ENCODE results near the gene ATP2B3. TPM values are rescaled to one million over a fixed set of nuclear protein-coding genes. Genes with fewer than 3 reads are reported as not detected.

ATP2B3 gene
- polyA plus RNA-seq, 3 donors: 0.17 to 0.28 (median 0.28) TPM

- no peak for DNase-seq
Measured at GRCh38 chrX:153611298-153612095, 94.1 kb downstream of the ATP2B3 start.

- no peak for DNase-seq
Measured at GRCh38 chrX:153612413-153612812, 95.0 kb downstream of the ATP2B3 start.

DNA sequence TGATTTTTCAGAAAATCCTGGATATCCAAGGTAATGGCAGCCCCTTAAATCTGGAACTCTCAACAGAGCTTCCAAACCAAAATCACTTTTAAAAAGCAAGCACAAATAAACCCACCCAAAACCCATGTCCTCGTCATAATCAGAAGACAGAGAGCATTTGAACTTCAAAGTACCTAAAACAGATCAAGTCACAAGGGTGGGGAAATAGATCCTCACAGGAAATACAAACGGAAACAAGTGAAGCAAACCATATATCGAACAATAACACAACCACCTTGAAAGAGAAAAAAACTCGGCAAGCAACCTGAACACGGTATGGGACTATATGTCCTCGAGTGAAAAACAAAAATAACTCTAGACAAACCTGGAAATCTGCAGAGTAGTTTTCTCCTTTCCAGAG is 97.4 kb downstream of the ATP2B3 start:
- DNase-seq: no peak

DNA sequence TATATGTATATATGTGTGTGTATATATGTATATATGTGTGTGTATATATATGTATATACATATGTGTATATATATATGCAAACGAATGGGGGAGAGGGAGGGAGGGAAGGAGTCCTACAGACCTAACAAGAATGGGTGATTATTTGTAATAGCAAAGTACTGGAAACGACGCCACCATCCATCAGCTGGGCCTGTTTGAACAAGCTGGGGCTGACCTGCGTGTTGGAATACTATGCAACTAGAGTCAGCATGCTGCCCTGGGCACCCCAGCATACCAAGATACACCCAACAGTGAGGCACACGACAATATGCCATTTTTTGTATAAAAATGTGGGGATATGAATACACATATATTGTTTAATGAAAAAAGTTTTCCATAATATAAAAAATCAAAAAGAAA is 103.1 kb downstream of the ATP2B3 start:
- DNase-seq: no peak

GRCh38 chrX:153621949-153622598 is 104.6 kb downstream of the ATP2B3 start:
- DNase-seq: no peak

- no peak for DNase-seq
Measured at GRCh38 chrX:153622661-153623309, 105.3 kb downstream of the ATP2B3 start.

DNA sequence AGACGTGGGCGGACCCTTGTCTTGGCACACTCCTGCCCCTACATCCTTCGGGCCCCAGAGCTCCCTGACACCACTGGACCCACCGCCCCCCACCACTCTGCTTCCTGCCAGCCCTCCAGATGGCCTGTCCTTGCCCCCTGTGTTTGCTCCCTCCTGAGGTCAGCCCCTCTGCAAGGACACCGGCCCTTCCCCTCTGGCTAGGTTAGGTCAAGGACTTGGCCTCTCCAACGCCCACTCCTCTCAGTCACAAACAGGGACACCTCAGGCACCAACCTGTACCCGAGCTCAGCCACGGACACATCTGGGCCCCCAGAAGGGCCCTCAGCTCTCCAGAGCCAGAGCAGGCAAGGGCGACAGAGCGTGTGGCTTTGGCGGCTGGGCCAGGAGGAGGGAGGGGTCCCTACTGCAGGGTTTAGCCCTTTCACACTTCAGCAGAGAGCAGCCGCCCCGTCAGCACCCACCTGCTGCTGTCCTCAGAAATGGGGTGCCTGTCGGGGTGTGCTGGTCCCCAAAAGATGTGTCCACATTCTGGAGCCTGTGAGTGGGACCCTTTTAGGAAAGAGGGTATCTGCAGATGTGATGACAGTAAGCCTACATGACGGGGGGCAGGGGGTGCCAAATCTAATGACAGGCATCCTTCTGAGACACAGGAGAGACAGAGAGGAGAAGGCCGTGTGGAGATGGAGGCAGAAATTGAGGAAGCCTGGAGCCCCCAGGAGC is 106.0 kb downstream of the ATP2B3 start:
- DNase-seq: no peak

DNA sequence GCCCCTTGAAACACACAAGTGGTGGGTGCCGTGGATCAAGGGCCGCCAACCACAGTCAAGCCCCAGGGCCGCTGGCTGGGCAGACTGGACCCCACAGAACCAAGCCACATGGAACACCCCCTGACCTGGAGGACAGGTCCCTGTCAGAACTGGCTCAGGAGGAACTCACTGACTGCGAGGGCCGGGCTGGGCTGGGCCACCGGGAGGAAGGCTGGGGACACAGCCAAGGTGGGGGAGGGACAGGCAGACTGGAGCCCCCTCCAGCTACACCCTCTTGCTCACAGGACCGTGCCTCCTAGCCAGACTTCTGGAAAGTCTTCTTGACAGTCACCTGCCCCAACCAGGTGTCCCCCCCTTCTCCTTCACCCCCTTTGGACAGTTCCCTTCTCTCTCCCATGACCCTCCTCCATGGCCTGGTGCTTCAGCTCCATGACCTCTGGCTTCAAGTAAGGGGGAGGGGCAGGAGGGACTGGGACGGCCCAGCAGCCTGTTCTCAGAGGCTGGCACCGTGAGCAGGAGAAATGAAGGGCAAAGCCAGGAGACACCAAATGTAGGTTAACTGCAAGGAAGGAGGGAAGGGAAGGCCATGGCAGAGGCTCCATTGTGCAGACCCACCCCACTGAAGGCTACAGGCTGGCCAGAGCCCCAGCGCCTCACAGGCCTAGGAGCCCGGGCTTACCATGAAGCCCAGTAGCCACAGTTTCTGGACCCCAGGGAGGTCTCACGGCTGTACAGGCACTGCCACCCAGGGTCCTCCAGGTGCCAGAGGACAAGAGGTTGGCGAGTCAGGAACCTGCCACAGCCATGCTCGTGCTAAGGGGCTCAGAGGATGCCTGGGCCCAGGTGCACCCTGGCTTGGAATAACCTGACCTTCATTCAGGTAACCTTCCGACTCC is 107.0 kb downstream of the ATP2B3 start:
- no peak for DNase-seq

DNA sequence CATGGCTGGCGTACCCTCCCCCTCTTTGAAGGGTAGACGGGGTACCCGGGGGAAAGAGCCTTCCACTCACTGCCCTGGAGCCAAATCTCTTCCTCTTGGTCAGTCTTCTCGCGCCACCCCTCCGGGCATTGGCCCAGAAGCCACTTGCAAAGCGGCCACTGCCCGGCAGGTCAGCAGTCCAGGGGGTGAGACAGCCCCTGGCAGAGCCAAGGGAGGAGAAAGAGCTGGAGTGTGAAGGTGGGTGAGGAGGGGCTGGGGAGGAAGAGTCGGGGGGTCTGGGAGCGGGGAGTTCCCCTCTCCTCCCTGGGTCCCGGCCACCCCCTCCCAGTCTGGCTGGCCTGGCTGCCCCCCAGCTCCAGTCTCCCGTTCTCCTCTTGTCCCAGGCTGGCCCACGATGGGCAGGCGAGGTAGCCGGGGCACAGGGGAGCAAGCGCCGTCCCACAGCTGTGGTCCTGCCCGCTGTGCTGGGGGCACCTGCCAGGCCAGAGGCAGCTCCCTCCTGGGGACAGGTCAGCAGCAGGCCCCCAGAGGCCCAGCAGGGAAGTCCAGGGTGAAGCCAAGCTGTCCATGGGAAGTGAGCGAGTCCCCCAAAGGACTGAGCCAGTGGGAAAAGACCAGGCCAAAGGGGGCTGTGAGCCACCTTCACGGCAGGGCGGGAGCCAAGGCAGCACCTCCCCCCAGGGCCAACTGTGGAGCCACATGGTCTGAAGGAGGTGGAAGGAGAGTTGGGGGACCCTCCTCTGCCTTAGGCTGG is 108.0 kb downstream of the ATP2B3 start:
- no peak for DNase-seq

DNA sequence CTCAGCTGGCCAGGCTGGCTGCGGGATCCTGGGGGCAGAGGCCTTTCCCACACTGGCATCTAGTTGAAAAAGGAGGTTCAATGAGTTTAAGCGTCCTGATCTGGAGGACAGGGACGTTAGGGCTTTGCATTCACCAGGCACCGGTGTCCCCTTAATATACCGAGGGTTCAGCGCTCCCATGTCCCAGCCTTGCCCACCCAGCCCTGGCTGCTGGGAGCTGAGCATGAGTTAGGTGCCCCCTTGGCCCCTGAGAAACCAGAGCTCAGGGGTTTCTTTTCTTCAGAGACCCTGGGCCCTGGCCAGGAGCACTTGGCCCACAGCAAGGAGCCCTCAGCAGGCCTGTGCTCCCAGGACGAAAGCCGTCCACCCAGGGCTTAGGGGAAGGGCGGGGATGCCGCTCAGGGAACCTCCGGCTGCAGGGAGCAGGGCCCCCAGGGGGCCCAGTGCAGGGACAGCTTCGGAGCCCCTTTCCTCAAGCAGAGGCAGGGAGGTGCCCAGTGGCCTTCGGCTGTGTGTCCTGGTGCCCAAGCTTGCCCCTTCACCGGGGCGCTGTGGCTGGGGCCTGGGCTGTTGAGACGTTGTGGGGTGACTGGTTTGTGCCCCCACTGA is 108.7 kb downstream of the ATP2B3 start:
- no peak for DNase-seq

GRCh38 chrX:153626863-153627674 is 109.6 kb downstream of the ATP2B3 start:
- no peak for DNase-seq

DNA sequence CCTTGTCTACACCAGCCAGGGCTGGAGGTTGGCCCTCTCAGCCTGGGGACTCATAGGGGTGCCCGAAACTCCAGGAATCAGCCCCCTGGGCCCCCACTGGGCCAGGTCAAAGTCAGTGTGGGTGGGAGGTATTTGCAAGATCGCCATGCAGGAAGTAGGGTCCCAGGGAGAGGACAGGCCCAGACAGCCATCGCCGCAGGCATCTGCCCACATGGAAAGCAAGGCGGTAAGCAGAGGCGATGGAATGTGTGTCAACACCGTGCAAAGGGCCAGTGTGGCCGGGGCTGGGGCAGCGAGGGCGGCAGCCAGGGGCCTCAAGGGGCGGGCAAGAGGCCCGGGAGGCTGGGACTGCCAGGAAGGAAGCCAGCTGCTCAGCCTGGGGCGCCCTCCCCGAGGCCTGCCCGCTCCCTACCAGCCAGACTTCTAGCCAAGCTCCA is 110.3 kb downstream of the ATP2B3 start:
- no peak for DNase-seq

DNA sequence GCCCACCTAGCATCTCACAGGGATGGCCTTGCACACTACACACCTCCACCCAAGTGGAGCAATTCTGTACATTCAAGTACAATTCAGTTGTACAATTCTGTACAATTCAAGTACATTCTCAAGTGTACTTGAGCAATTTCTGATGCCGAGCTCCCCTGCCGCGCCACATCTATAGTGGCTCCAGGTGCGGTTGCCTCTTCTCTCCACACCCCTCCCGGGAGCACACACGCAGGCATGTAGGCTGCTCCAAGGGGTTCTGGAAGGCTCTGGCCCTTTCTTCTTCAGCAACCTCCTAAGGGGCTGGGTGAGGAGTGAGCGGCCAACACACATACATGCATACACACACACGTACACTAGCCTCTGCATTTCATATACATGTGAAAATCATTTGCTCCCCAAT is 110.7 kb downstream of the ATP2B3 start:
- DNase-seq: no peak

DNA sequence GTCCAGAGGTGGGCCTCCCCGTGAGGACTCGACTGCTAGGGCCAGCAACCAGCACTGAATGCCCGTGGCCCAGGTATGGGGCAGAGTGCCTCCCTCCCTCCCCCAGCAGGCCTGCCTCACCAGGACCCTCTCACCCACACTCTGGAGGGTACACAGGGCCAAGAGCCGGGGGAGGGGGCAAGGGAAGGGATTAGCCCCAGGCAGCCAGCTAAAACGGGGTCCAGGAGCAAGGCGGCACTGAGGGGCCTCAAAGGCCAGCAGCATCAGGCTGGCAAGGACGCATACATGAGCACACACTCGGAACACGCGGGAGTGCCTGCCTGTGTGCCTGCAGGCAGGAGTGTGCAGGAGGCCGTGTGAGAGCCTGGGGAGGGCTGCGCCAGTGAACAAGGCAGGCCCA is 111.2 kb downstream of the ATP2B3 start:
- no peak for DNase-seq

DNA sequence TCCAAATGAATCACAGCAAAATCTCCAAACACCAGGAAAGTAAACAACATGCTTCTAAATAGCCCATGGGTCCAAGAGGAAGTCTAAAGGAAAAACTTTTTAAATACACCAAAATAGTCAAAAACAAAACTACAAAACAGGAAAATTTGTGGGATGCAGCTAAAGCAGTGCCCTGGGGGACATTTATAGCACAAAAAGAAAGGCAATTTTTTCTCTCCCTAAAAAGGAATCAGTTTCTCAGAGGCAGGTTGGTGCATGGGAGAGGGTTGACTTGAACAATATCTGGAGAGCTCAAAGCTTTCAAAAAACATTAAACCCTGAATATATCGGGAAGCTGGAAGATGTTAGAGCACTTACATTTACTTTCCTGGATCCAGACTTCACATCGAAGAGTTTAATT is 113.9 kb downstream of the ATP2B3 start:
- DNase-seq: no peak

DNA sequence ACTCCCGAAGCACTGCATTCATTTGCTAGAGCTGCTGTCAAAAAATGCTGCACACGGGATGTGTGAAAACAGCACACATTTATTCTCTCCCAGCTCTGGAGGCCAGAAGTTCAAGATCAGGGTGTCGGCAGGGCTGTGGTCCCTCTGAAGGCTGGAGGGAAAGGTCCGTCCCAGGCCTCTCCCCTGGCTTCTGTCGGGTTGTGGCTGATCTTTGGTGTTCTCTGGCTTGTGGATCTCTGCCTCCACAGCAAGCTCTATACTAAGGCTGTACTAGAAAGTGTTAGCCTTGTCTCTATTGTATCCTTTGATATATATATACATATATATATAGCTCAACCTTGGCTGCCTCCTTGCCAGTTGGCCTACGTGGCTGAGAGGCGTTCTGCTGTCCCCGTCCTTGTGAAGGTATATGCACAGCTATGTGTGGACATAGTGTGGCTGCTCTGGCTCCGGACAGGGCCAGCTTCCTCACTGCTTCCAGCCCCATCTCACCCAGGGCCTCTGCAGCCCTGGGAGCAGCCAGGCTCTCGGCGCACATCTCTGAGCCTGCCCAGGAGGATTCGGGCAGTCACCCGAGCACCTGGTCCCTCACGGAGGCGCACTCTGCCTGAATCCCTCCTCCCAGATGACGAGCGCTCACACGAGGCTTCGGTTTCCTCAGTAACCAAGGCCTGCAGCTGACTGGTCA is 114.6 kb downstream of the ATP2B3 start:
- DNase-seq: no peak
